Superior temporal gyrus (tissue), 1 donor: ENCODE measurements around the gene VWF.

ENCODE experiments used
- DNase-seq: peaks from one replicate; pipeline ENCODE4 v3.0.0-alpha.2; 2016; ENCODE audit errors: extremely low spot score

The VWF gene

DNA sequence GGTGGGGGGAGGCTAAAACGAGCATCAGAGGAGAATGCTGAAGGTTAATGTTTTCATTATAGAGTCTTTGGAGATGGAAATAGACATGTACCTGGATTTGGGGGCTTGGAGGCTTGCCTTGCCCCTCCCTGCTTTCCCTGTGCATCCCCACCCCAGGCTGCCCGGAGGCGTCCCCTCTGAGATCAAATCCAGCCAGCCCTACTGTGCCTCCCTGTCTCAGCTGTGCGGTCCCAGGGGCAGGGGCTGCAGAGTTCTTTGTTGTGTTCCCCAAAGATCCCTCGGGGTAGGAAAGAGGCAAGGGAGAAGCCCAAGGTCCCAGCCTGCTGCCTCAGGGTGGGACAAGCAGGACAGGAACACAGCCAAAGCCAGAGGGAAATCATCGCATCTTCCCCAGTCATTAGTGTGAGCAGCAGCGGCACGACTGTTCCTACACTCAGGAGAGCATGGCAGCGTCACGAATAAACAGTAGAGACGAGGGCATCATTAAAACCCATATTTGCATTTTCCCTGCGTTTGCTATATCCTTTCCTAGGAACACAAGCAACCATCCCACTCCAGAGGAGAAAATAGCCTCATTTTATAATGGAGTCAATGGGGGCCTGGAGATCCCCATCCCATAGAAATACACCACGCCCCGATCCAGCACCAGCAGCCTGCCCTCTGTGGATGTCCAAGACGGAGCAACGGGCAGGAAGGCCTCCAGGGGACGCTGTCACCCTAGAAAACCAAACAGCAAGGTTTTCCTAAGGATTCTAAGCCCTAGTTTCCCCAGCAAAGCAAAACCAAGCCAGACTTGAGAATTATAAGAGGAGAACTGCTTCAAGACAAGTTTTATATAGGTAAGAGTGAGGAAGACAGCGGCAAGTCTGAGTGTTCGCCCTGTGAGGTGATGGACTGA lies 211.8 kb downstream of the VWF start:
- no peak for DNase-seq

DNA sequence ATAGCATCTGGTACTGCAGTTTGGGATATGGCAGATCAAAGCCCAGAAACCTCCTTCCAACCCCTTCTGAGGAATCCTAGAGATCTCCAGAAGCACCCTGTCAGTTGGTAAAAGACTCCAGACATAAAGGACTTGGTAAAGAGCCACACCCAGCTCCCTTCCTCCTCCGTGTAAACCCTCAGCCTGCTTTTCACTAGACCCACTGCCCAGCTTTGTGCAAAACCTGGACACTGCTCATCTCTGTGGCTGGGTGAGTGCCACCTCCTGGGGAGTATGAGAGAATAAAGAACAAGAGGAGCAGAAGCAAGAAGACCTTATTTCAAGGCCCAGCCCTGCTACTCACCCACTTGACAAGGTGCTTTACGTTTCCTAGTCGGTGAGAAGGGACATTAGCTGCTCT lies 212.5 kb downstream of the VWF start:
- DNase-seq: no peak

DNA sequence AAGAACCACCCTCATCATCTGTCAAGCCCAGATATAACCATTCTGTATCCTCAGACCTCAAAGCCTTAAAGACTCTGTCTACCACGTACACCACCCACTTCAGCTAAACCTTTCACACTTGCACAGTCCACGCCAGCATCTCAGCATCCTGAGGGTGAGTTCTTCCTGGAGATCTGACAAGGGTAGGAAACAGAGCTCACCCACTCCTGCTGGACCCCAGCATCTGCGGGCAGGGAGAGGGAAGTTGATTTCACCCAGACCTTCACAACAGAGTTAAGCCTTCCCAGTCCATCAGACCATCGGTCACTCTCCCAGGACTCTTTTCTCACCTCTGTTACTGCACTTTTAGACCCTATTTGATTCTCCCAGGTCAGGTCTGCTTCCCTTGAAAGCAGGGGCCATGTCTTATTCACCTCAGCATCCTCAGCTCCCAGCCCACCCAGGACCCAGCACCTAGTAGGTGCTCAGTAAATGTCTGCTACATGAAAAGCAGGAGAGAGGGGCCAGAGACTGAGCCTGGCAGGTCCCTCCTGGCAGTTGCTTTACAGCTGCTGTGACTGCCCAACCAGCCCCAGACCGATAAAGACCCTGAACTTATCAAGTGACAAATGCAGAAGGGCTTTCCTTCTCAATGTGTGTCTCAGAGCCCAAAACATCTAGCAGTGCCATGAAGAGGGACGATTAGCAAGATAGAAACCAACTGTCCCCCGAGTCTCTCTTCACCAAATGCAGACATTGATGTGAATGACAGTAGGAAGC lies 213.5 kb downstream of the VWF start:
- DNase-seq: no peak

DNA sequence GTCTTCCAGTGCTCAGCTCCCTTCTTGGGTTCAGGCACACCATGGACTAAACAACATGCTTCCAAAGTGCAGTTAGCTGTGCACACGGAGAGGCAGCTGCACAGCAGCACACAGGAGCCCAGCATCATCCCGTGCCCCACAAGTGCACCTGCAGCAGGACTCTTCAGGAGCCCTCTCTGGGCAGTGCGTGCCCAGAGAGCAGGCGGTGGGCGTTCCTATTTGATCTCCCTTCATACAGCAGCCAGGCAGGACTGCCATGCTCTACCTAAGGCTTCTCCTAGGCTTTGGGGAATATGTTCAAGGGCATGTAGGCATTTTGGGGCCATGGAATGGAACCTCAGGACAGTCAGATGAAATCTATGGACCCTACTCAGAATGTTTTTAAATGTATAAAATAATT lies 214.9 kb downstream of the VWF start:
- DNase-seq: no peak

DNA sequence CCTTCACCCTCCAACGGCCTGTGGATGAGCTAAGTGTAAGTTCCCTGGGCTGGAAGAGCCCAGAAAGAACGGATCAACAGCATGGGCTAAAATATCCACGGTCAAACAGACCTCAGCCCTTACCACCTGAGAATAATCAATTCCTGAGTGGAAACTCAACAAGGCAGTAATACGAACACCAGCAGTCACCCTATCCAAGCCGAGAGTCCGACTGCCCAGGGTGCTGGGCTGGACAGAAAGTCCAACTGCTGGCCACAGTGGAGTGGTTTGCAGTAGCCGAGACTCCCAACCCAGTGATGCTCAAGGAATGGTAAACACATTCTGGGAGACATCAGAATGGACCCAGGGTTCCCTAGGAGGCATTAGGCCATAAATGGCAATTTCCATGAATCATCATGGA lies 216.2 kb downstream of the VWF start:
- no peak for DNase-seq

DNA sequence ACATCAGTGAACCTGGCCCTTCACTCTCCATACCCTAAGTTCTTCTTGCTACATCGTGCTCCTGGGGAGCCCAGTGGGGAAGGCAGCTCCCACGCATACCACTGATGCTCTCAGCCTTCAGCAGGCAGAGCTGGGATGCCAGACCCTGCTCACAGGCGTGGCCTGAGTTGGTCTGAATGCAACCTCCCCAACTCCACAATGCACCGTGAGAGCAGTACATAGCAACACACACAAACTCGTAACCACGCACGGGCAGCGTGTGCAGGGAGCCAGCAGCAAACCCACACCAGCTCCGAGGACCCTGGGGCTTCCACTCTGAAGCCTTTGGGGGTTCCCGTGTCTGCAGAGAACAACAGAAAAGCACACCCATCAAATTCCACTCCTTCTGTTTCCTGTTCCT lies 216.7 kb downstream of the VWF start:
- no peak for DNase-seq

DNA sequence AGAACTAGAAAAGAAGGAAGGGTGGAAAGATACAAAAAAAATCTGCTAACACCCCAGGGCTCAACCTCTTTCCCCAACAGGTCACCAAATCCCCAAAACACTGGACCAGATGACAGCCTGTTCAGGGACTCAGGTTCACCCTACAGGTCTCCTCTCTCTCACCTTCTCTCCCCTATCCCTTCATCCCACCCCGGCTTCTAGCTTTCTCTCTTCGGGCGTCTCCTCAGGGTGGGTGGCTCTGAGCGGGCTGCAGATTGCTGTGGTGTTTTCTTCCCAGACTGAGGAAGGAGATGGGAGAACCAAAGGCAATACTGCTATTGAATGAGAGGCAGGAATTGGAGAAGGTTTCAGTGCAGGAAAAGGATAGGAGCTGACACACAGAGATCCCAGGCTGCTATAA lies 218.7 kb downstream of the VWF start:
- no peak for DNase-seq

DNA sequence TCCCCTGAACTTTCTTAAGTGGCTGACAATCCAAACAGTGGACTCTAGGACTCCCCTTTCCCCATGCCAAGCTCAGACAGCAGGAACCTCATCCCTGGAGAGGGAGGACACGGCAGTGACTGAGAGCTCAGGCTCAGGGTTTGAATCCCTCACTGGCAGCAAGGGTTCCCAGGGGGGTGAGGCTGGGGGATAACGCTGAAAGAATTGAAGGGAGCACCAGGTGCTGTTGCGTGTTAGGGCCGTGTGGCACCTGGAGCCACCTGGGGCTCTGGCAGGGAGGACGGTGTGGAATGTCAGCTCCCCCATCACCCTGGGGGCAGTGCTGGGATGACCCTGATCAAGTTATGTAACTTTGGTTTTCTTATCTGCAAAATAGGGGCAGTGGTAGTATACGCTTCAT lies 219.5 kb downstream of the VWF start:
- no peak for DNase-seq

DNA sequence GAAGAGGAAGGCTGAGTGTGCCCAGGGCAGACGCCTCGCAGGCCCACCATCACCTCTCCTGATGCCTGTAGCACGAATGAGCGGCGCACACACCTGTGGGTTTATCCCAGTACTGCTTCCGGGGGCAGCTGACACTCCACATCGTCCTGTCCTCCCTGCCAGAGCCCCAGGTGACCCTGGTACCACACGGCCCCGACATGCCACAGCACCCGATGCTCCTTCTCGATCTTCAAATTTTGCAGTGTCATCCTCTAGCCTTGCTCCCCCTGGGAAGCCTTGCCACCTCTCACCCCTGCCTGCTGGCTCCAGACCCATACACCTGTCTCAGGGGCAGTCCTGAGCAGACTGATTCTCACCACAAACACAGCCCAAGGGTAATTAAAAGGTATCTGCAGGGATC lies 220.0 kb downstream of the VWF start:
- DNase-seq: no peak

DNA sequence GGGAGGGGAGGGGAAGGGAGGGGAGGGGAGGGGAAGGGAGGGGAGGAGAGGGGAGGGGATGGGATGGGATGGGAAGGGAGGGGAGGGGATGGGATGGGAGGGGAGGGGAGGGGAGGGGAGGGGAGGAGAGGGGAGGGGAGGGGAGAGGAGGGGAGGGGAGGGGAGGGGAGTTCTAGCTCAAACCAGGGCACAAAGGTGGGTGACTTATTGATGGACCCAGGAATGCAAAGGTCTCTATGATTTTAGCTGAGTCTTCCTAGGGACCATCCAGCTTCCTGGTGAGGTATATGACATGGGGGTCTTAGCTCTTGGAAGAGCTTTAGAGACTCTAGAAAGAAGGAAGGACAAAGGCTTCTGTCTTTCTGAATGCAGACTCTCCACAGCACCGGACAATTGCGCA lies 221.7 kb downstream of the VWF start:
- no peak for DNase-seq

DNA sequence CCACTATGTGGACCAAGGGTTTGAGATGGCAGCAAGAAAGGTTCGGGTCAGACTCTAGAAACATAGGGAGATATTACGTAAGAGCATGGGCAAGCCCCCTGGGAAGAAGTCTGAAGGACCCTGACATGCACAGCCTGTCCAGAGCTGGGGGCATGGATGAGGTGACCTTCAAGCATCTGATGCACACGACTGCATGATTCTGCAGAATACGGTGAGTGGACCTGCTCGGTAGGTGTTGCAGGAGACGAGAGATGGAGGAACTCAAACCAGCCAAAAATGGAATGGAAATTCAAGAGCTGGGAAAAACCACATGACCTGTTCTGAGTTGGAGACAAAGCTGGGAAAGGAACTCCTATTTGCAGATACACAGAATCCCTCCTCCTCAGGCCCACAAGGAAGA lies 223.1 kb downstream of the VWF start:
- DNase-seq: no peak

DNA sequence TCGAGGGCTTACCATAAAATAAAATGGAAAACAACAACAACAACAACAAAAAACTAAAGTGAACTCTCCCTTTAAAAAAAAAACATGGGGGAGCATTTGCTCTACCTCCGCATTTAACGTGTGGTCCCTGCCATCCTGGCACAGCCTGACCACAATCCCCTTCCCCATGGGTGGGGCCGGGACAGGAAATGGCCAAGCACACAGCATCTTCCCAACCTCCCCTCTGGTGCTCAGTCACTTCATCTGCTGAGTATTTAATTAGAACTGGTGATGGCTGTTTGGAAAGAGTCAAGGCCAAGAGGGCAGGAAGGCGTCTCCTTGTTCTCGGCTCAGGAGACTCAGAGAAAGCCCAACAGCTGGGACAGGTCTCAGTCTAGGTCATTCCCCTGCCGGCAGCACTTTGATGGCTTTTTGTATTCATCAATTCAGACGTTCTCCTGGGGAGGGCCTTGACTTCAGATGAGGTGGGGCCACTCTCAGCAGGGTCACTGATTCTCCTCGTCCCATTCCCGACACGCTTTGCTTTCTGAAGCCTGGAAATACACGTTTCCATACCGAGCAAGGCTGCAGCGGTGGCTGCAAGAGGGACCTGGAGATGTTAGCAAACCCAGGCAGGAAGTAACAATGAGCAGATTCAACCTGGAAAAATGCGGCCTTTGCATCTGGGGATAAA lies 223.8 kb downstream of the VWF start:
- no peak for DNase-seq

DNA sequence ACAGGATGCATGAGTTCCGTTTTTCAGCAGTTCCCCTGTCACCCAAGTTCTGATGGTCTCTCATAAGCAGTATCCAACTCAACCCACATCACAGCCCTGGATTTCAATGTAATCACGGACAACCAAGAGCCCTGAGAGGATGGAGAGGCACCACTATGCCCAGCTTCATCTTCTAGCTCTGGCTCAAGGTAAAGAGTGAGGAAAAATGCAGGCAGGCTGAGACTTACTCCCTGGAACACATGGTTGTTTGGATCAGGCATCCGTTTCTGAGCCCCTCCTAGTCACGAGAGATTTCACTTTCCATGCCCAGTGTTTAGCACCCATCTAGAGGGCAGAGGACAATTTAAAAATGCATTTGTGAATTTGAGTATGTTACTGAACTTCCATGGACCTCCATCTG lies 224.4 kb downstream of the VWF start:
- no peak for DNase-seq

DNA sequence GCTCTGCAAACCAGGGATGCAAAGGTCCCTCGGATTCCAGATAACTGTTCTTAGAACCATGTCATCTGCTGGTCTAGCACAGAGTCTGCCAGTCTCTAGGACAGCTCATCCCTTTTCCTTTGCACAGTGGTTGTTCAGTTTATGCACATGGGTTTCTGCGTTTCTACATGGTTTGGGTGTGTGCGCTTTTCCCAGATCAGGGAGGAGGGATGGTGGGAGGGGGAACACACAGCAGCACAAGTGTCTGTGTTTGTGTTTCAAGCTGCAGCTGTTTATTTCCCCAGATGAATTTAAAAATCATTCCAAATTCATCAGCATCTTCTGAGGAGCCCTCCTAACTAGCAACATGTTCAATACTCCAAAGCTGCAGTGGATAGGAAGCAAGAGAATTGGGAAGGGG lies 224.8 kb downstream of the VWF start:
- no peak for DNase-seq

DNA sequence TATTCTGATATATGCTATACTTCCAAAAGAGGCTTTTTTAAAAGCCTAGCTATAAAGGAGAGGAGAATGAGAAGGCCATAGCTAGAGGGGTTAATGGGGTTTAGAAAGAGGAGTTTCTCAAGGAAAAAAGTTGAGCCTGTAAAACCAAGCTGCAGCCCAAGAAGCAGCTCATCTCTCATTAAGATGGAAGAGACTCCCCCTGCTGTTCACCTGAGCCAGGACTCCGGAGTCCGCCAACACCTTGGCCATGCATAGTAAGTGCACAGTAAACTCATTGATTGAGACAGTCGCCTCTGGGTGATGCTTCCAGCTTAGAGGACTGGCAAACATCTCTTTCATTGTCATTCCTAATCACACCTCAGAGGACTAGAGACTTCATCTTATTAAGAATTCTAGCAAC lies 225.6 kb downstream of the VWF start:
- no peak for DNase-seq
